AG08396 (cell line): ENCODE results near the gene C6orf141.

Source experiments
- DNase-seq: peaks from one replicate; pipeline ENCODE4 v3.0.0; 2012; ENCODE audit warnings: low spot score, mixed read lengths

Gene C6orf141

GRCh38 chr6:49550492-49551077 lies at the start of gene C6orf141:
C6orf141 (plus strand) TSS chr6:49550668; CDS start chr6:49550793, 125 bp downstream.
- no peak for DNase-seq

GRCh38 chr6:49504666-49505065 lies 45.8 kb upstream of the C6orf141 start:
- no peak for DNase-seq

GRCh38 chr6:49506569-49507111 lies 43.8 kb upstream of the C6orf141 start:
- DNase-seq, result no peak

- DNase-seq, result no peak
These were observed 41.1 kb upstream of the C6orf141 start for GRCh38 chr6:49509342-49509741.

GRCh38 chr6:49513153-49513989 lies 37.1 kb upstream of the C6orf141 start:
- no peak for DNase-seq

GRCh38 chr6:49514571-49515484 lies 35.6 kb upstream of the C6orf141 start:
- DNase-seq, result no peak

- DNase-seq, result no peak
These were observed 34.9 kb upstream of the C6orf141 start for GRCh38 chr6:49515485-49516146.

- DNase-seq, result no peak
These were observed 34.3 kb upstream of the C6orf141 start for GRCh38 chr6:49516147-49516505.

GRCh38 chr6:49517919-49518318 lies 32.5 kb upstream of the C6orf141 start:
- DNase-seq, result no peak

- no peak for DNase-seq
These were observed 30.8 kb upstream of the C6orf141 start for GRCh38 chr6:49519660-49520059.

- DNase-seq, result no peak
These were observed 27.5 kb upstream of the C6orf141 start for GRCh38 chr6:49522710-49523593.

GRCh38 chr6:49523901-49524300 lies 26.6 kb upstream of the C6orf141 start:
- no peak for DNase-seq

GRCh38 chr6:49524541-49524940 lies 25.9 kb upstream of the C6orf141 start:
- DNase-seq, result no peak

GRCh38 chr6:49526598-49526997 lies 23.9 kb upstream of the C6orf141 start:
- no peak for DNase-seq

- DNase-seq, result no peak
These were observed 23.1 kb upstream of the C6orf141 start for GRCh38 chr6:49527320-49527719.

- no peak for DNase-seq
These were observed 21.9 kb upstream of the C6orf141 start for GRCh38 chr6:49528571-49528970.

GRCh38 chr6:49530141-49530776 lies 20.2 kb upstream of the C6orf141 start:
- no peak for DNase-seq

- DNase-seq, result peak; percentile 17
These were observed 18.5 kb upstream of the C6orf141 start for GRCh38 chr6:49531774-49532569.

- DNase-seq, result no peak
These were observed 14.7 kb upstream of the C6orf141 start for GRCh38 chr6:49535795-49536194.
